OCI-LY3 (cell line): ENCODE results near the gene FCGR3B.
"Not testable (repeated sequence)": the region's sequence is repeated elsewhere in the genome, so short reads cannot be mapped to it uniquely, and the experiment has no call there.

Source experiments
- EZH2phosphoT487 ChIP-seq: fragments of 200-600 bp; shearing (Covaris generic); IDR thresholded peaks from 2 replicates; pipeline ENCODE4 v1.6.1; 2018; ENCODE audit warnings: antibody characterized with exemption, mixed run types, low read depth
- TF ChIP-seq, protein P1 (sequence below): fragments of 200-600, 300-600 bp; sonication (generic); IDR thresholded peaks from 2 replicates; pipeline ENCODE4 v1.5.1; 2014; ENCODE audit warnings: antibody characterized with exemption, low read length, low read depth

DNA sequence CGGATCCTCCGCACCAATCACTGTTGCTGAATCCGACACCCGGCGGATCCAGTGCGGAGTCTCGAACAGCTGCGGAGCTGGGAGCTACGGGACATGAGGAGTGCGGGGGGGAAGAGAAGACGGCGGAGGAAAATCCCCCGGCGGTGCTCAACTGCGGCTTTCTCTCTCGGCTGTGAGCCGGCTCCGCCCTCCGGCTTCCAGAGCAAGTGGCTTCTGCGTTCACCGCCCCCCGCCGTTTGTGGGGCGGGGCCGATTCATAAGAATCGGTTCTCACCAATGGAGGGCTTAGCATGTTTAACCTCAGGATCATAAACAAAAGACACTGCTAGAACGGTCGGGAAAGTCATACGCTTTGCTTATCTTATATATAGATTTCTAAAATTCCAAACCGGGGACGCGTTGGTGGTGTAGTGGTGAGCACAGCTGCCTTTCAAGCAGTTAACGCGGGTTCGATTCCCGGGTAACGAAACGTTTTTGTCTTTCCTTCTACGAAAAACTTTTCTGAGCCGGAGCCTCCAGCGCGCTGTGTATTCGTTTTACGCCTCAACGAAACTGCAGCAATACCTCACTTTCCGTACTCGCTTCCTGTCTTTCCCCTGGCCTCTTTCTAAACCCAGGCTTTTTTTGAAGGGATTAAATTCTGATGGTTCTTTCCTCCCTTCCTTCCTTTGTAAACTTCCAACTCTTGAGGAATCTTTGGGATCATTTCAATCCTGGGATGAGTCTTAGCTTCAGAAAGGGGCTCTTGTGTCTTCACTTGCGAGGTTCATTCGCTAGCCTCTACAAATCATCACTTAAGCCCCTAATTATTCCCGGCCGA lies 18.4 kb downstream of the FCGR3B start:
- TF ChIP-seq, protein P1, sequence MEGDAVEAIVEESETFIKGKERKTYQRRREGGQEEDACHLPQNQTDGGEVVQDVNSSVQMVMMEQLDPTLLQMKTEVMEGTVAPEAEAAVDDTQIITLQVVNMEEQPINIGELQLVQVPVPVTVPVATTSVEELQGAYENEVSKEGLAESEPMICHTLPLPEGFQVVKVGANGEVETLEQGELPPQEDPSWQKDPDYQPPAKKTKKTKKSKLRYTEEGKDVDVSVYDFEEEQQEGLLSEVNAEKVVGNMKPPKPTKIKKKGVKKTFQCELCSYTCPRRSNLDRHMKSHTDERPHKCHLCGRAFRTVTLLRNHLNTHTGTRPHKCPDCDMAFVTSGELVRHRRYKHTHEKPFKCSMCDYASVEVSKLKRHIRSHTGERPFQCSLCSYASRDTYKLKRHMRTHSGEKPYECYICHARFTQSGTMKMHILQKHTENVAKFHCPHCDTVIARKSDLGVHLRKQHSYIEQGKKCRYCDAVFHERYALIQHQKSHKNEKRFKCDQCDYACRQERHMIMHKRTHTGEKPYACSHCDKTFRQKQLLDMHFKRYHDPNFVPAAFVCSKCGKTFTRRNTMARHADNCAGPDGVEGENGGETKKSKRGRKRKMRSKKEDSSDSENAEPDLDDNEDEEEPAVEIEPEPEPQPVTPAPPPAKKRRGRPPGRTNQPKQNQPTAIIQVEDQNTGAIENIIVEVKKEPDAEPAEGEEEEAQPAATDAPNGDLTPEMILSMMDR, result not testable (repeated sequence)
- TF ChIP-seq EZH2phosphoT487, result not testable (repeated sequence)
